ENCODE measurements around the gene SARDH.

Gene SARDH

DNA sequence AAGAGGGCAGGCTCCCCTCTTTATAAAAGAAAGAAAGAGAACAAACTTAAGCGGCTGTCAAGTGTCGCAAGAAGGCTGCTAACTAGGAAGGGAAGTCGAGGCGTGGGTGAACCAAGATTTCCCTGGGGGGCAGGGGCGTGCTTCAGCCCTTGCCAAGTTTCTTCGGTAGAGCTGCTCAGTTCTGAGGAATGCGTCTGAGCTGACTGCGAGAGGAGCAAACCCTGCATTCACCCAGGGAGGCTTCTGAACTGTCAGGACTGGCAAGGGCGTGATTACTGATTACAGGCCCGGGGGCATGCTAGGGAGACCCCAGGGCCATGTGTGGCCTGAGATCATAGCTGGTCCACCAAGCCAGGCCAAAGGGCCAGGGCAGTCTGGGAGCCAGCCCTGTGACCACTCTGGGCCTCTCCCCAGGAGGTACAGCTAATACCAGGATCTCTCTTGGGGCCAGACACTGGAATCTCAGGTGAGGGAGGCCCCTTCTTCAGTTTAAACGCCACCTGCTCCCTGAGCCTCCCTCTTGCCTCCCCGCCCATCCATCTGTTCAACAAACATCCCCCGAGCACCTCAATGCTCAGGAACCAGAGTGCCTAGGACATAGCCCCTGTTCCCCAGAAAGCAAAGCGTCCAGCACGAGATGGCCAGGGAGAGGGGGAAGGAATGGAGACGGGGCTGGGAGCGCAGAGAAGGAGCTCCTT lies 30.9 kb downstream of the SARDH start:
- TF ChIP-seq, protein P1, sequence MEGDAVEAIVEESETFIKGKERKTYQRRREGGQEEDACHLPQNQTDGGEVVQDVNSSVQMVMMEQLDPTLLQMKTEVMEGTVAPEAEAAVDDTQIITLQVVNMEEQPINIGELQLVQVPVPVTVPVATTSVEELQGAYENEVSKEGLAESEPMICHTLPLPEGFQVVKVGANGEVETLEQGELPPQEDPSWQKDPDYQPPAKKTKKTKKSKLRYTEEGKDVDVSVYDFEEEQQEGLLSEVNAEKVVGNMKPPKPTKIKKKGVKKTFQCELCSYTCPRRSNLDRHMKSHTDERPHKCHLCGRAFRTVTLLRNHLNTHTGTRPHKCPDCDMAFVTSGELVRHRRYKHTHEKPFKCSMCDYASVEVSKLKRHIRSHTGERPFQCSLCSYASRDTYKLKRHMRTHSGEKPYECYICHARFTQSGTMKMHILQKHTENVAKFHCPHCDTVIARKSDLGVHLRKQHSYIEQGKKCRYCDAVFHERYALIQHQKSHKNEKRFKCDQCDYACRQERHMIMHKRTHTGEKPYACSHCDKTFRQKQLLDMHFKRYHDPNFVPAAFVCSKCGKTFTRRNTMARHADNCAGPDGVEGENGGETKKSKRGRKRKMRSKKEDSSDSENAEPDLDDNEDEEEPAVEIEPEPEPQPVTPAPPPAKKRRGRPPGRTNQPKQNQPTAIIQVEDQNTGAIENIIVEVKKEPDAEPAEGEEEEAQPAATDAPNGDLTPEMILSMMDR (IDR thresholded peaks at IDR 0.05; ENCODE audit: low read depth, low read length): no peak
- TF ChIP-seq MYC (IDR thresholded peaks at IDR 0.05; ENCODE audit: low read depth, low read length) (peak; percentile 74), POLR2A (IDR thresholded peaks at IDR 0.05; ENCODE audit: extremely low read depth, insufficient read length) (no peak)
- TF ChIP-seq, protein P2, sequence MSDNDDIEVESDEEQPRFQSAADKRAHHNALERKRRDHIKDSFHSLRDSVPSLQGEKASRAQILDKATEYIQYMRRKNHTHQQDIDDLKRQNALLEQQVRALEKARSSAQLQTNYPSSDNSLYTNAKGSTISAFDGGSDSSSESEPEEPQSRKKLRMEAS (IDR thresholded peaks at IDR 0.05; ENCODE audit: low read depth, low read length): peak; percentile 74
- H3K4me3 ChIP-seq (ENCODE audit: low read depth, low read length): peak overlapping the region; percentile 7
- DNase-seq (ENCODE audit: low read depth): peak; percentile 95

DNA sequence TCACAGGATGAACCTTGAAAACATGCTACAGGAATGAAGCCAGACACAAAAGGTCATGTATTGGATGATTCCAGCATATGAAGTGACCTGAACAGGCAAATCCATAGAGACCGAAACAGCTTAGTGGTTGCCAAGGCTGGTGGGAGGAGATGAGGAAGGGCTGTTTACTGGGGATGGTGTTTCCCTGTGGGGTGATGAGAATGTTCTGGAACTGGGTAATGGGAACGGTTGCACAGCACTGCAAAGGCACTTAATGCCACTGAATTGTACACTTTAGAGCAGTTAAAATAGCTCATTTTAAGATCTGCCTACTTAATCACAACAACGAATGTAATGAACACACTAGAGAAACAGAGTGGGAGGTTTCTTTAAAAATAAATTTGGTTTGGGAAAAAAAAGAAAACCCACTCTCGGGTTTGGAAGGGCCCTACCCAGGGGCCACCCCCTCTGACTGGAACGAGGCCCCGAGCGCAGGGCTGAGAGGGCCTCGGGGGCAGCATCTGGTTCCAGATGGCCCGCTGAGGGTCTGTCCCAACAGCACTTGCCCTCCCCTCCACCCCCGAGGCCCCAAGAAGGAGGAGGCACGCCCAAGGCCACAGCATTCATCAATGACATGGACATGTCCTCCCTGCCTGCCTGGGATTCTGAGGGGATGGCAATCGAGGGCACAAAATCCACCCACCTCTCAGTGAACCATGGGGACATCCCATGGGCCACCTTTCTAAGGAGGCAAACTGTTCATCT lies 31.7 kb downstream of the SARDH start:
- DNase-seq (ENCODE audit: low read depth): no peak
- H3K4me3 ChIP-seq (ENCODE audit: low read depth, low read length): peak overlapping the region; percentile 7
- TF ChIP-seq, protein P2 (IDR thresholded peaks at IDR 0.05; ENCODE audit: low read depth, low read length): no peak
- no peak for TF ChIP-seq POLR2A (IDR thresholded peaks at IDR 0.05; ENCODE audit: extremely low read depth, insufficient read length)
- TF ChIP-seq, protein P1 (IDR thresholded peaks at IDR 0.05; ENCODE audit: low read depth, low read length): no peak
- no peak for TF ChIP-seq MYC (IDR thresholded peaks at IDR 0.05; ENCODE audit: low read depth, low read length)

DNA sequence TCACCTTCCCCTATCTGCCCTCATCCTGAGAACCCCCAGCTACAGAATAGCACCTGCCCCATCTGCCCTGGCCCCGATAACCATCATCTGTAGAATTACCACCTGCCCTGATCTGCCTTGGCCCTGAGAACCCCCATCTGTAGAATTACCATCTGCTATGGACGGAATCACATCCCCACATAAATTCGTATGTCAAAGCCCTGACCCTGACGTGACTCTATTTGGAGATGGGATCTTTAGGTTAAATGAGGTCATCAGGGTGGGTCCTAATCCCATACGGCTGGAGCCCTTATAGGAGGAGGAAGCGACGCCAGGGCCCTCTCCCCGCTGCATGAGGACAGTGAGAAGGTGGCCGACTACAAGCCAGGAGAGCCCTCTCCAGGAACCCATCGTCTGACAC lies 32.6 kb downstream of the SARDH start:
- no peak overlapping the region for H3K4me3 ChIP-seq (ENCODE audit: low read depth, low read length)
- DNase-seq (ENCODE audit: low read depth): no peak
- TF ChIP-seq MYC (IDR thresholded peaks at IDR 0.05; ENCODE audit: low read depth, low read length) (no peak), POLR2A (IDR thresholded peaks at IDR 0.05; ENCODE audit: extremely low read depth, insufficient read length) (no peak)
- TF ChIP-seq, protein P2 (IDR thresholded peaks at IDR 0.05; ENCODE audit: low read depth, low read length): no peak
- TF ChIP-seq, protein P1 (IDR thresholded peaks at IDR 0.05; ENCODE audit: low read depth, low read length): no peak

DNA sequence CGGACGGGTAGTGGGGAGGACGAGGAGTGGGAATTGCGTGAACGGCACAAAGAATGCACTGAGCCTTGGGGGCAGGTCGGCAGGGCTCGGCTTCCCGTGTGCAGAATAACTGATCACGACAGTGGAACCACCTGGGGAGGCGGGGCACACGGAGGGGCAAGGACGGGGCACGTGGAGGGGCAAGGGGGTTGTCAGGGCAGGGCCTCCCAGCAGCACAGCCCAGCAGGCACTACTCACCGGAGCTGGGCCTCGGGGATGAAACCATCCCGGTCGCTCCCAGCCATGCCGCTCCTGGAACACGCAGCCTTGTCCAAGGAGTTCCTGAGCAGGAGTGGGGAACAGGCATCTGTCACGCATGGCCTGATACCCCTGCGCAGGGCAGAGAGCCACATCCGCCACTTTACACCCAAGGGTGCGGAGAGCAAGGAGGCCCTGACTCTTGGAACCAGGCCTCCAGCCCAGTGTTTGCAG lies 33.4 kb downstream of the SARDH start:
- TF ChIP-seq POLR2A (IDR thresholded peaks at IDR 0.05; ENCODE audit: extremely low read depth, insufficient read length): no peak
- no peak for TF ChIP-seq MYC (IDR thresholded peaks at IDR 0.05; ENCODE audit: low read depth, low read length)
- DNase-seq (ENCODE audit: low read depth): no peak
- no peak overlapping the region for H3K4me3 ChIP-seq (ENCODE audit: low read depth, low read length)

DNA sequence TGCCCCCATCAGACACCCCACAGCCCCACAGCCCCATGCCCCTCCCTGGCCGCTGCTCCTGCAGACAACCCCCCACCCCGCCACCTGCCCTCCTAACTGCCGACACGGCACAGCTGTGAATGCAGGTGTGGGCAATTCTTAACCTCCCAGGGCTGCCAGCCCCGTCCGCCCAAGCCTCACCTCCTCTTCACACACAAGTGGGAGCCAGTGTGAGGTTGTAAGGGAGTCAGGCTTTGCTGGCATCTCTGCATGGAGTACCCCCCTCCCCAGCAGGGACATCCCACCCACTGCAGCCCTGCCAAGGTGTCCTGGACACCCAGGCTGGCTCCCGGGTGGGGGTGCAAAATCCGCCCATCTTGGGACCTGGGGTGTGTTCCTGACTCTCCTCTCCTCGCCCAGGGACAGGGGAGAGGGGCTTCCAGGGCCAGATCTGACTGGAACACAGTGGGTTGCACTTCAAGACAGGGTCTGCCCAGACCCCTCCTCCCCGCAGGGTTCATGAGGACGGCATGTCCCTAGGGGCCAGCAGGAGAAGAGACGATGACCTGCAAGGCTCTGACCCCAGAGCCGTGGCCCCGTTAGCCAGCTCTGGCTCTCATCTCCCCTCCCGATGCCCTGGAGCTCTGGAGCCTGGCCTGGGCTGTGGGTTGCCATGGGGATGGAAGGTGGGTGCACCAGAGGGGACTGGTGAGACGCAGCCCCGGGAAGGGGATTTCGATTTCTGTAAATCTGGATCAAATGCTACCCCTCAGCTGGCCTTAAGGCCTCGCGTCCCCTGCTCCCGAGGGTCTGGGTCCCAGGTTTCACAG lies 34.4 kb downstream of the SARDH start:
- H3K4me3 ChIP-seq (ENCODE audit: low read depth, low read length): no peak overlapping the region
- DNase-seq (ENCODE audit: low read depth): no peak
- TF ChIP-seq, protein P1 (IDR thresholded peaks at IDR 0.05; ENCODE audit: low read depth, low read length): no peak
- TF ChIP-seq MYC (IDR thresholded peaks at IDR 0.05; ENCODE audit: low read depth, low read length) (no peak), POLR2A (IDR thresholded peaks at IDR 0.05; ENCODE audit: extremely low read depth, insufficient read length) (no peak)
- TF ChIP-seq, protein P2 (IDR thresholded peaks at IDR 0.05; ENCODE audit: low read depth, low read length): no peak

Measured in NB4 (cell line).